ENCODE results near the gene KRTAP25-1.

GRCh38 chr21:30269803-30270530 is 19.3 kb downstream of the KRTAP25-1 start:
- TF ChIP-seq OSR1 (CRISPR knock-in tag; IDR thresholded peaks at IDR 0.05) (no peak), ZNF565 (CRISPR knock-in tag; conservative IDR thresholded peaks at IDR 0.05; ENCODE audit: low read depth) (no peak)
